Small intestine (tissue), 7 donors: ENCODE measurements around the gene RNF222. TPM values are rescaled to one million over a fixed set of nuclear protein-coding genes. Genes with fewer than 3 reads are reported as not detected.
A peak's percentile ranks its signal among the peaks of the same experiment; 100 is the strongest.

Experiments used
- DNase-seq, 2 donors: peaks; one replicate each; pipeline versions ENCODE4 v3.0.0 to v3.0.0-alpha.2; 2013
- FAIRE-seq: peaks from 2 replicates; lab custom pipeline; 2012; peaks lifted over from hg19 to GRCh38; lab: Jason Lieb, UNC
- H3K27ac ChIP-seq, 3 donors: one replicate each; pipeline ENCODE4 v1.5.1; 2013; ENCODE audit warnings: low read length in 2 of 3, mild to moderate bottlenecking in 2 of 3, control low read depth in 1 of 3, inconsistent platforms in 1 of 3, low read depth in 1 of 3, moderate library complexity in 1 of 3
- H3K27me3 ChIP-seq, 3 donors: one replicate each; pipeline ENCODE4 v1.6.1; 2013; ENCODE audit warnings: low read length in 3 of 3, inconsistent platforms in 1 of 3; ENCODE audit not compliant: control insufficient read depth in 3 of 3, insufficient read depth in 3 of 3
- H3K36me3 ChIP-seq, 3 donors: one replicate each; pipeline ENCODE4 v1.6.1; 2013; ENCODE audit warnings: low read length in 3 of 3, inconsistent platforms in 1 of 3, low read depth in 1 of 3, mild to moderate bottlenecking in 1 of 3, moderate library complexity in 1 of 3; ENCODE audit not compliant: control insufficient read depth in 3 of 3, insufficient read depth in 2 of 3
- H3K4me1 ChIP-seq, 3 donors: one replicate each; pipeline ENCODE4 v1.6.1; 2013; ENCODE audit warnings: low read length in 2 of 3, inconsistent platforms in 1 of 3, low read depth in 1 of 3, mild to moderate bottlenecking in 1 of 3, moderate library complexity in 1 of 3; ENCODE audit not compliant: control insufficient read depth in 3 of 3, insufficient read depth in 2 of 3
- H3K4me3 ChIP-seq, 3 donors: one replicate each; pipeline ENCODE4 v1.5.1; 2013; ENCODE audit warnings: low read length in 3 of 3, control low read depth in 1 of 3, inconsistent platforms in 1 of 3, low read depth in 1 of 3, mild to moderate bottlenecking in 1 of 3, moderate library complexity in 1 of 3
- H3K9me3 ChIP-seq, 2 donors: one replicate each; pipeline ENCODE4 v1.6.1; 2013; ENCODE audit warnings: low read depth in 1 of 2, low read length in 1 of 2; ENCODE audit not compliant: control insufficient read depth in 2 of 2, insufficient read depth in 1 of 2
- whole genome bisulfite sequencing, 3 donors: extraction: QIAGEN DNeasy Blood & Tissue Kit; methylation state at CpG; one replicate each; pipeline ENCODE4 v1.1.7; 2013; 5-methylcytosine and 5-hydroxymethylcytosine counted together
- polyA plus RNA-seq, 4 donors: library from polyadenylated mRNA; stranded (reverse) in 3 of 4; unstranded in 1 of 4; fragments of 200-250 nt in 3 of 4; fragments of 120-200 nt in 1 of 4; gene quantifications; one replicate each; pipeline versions ENCODE4 v1.2.1 to v1.2.3, GENCODE V29; 2013
- donor health status: healthy with polysubstance abuse.
- donor health status: control.
- donor health status: control.
- donor health status: Bipolar disorder and iron deficiency.
- donor health status: healthy.

Gene RNF222
- polyA plus RNA-seq, 4 donors = 0.10 TPM; not detected in 3

DNA sequence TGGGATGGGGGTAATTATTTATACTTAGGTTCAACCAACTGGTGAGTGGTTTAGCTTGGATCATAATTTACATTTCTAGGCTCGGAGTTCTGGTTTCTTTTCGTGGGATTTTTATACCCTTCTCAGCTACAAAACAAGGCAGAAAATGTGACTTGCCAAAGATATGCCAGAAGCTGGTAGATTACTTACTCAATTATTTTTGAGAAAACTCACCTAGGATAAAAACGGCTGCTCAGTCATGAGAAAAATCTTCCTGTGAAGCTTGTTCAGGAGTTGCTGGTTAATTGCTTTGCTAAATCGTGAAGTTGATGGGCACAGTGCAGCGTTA lies 39.2 kb upstream of the RNF222 start:
- Histone ChIP-seq H3K36me3 (peaks cover 0 to 10% (median 2%) of the 10 kb centered on the region in 3 donors), H3K27me3 (no peaks in the 10 kb centered on the region), H3K9me3 (no peaks in the 10 kb centered on the region), H3K27ac (peak overlapping the region; percentile 98 to 99 (median 99)), H3K4me1 (peaks cover 0 to 7% (median 2%) of the 10 kb centered on the region in 3 donors), H3K4me3 (peak overlapping the region; percentile 81 to 94 (median 86))
- peak in 1 of 2 donors; percentile 13 for DNase-seq
- no peak for FAIRE-seq
- 13 to 17% (median 13%) methylated on average over 5 of the region's 5 CpGs for WGBS, 3 donors

DNA sequence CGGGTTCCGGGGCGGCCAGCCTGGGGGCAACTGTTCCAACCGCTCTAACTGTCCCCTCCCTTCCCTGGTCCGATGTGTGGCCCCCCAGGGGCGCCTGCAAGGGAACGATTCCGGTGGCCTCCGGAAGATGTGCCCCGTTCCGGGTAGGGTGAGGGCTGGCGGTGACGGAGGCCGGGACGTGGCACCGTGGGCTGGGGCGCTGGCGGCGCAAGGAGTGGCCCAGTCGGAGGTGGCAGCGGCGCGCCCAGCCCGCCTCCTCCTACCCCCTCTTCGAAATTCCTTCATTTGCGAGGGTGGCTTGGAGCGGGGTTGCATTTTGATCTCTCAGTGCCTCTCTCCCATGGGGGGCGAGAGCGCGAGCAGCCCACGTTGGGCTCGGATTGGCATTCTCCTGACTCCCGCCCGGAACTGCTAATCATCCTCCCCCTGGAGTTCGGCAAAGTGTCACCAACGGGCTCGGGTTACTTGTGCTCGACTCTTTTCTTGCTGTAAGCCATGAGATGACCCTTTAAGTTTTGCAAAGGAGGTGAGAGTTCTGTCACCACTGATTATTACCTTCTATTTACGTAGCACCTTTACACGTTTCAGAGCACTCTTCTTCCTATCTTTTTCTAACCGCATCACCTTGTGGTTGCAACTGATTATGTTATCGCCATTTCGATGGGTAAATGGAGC lies 38.7 kb upstream of the RNF222 start:
- Histone ChIP-seq H3K36me3 (peaks cover 0 to 10% (median 2%) of the 10 kb centered on the region in 3 donors), H3K4me3 (peak overlapping the region; percentile 81 to 94 (median 86)), H3K27ac (peak overlapping the region; percentile 98 to 99 (median 99)), H3K27me3 (no peaks in the 10 kb centered on the region), H3K9me3 (no peaks in the 10 kb centered on the region), H3K4me1 (peaks cover 0 to 4% (median 2%) of the 10 kb centered on the region in 3 donors)
- DNase-seq = peak; percentile 65 to 90
- 0 to 1% (median 0%) methylated on average over 32 to 43 of the region's 43 CpGs for WGBS, 3 donors
- FAIRE-seq = no peak

- no peaks in the 10 kb centered on the region for H3K9me3 ChIP-seq
- 3% methylated on average over 52 to 68 of the region's 68 CpGs for WGBS, 3 donors
- H3K36me3 ChIP-seq = peaks cover 0 to 10% (median 2%) of the 10 kb centered on the region in 3 donors
- DNase-seq = peak; percentile 98 to 99
- H3K27me3 ChIP-seq = no peaks in the 10 kb centered on the region
- peak within 1 kb of the TSS; percentile 98 to 99 (median 99) for H3K27ac ChIP-seq
- FAIRE-seq = no peak
- peaks cover 0 to 4% (median 2%) of the 10 kb centered on the region in 3 donors for H3K4me1 ChIP-seq
- peak within 1 kb of the TSS; percentile 81 to 94 (median 86) for H3K4me3 ChIP-seq
These were observed 37.9 kb upstream of the RNF222 start, which contains the start of gene NDEL1 for GRCh38 chr17:8435245-8436168. Gene NDEL1 (plus strand): TSS chr17:8435884. CDS start chr17:8444272, 8,388 bp downstream.

DNA sequence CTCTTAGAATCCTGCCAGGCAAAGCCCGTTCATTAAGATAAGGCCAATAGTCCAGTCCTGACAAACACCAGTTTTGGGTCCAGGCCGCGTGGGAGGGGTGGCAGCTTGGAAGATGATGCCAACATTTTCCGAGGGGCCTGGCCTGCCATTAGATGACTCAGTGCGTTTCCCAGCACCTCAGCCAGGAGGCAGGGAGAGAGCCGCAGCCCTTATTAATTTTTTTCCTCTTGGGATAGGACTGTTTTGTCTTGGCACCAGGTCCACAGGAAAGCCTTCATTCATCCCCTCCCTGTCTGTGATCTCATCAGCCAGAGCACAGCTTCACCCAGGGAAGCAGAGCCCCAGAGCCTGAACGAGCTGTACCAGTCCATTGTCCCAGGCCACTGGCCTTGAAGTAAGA lies 33.3 kb upstream of the RNF222 start:
- no peaks in the 10 kb centered on the region for H3K4me1 ChIP-seq
- no peaks in the 10 kb centered on the region for H3K27me3 ChIP-seq
- H3K4me3 ChIP-seq = no peak overlapping the region
- no peaks in the 10 kb centered on the region for H3K36me3 ChIP-seq
- no peak overlapping the region for H3K27ac ChIP-seq
- WGBS, 3 donors = 47 to 66% (median 58%) methylated on average over 7 of the region's 7 CpGs
- FAIRE-seq = no peak
- H3K9me3 ChIP-seq = no peaks in the 10 kb centered on the region
- no peak for DNase-seq

DNA sequence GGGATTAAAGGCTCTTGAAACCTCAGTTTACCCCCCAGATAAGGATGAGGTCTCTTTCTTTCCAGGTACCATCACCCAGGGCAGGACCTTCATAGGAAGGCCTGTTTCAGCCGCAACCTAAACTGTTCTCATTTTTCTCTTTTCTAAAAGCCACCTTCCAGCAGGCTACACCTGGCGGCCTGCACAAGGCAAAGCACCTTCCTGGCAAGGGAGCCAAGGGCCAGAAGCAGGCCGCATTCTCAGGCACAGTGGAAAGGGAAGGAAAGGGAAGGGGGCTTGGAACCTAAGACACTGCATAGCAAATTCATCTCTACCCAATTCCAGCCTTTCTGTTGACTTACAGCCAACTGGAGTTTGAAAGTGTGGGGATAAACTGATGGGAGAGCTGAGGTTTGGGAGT lies 29.2 kb upstream of the RNF222 start:
- Histone ChIP-seq H3K36me3 (no peaks in the 10 kb centered on the region), H3K27ac (no peak overlapping the region), H3K4me3 (no peak overlapping the region), H3K27me3 (no peaks in the 10 kb centered on the region), H3K9me3 (no peaks in the 10 kb centered on the region), H3K4me1 (peaks cover 2 to 4% (median 2%) of the 10 kb centered on the region in 3 donors)
- FAIRE-seq (no peak), DNase-seq (no peak)
- 89 to 94% (median 93%) methylated on average over 3 of the region's 3 CpGs for WGBS, 3 donors

DNA sequence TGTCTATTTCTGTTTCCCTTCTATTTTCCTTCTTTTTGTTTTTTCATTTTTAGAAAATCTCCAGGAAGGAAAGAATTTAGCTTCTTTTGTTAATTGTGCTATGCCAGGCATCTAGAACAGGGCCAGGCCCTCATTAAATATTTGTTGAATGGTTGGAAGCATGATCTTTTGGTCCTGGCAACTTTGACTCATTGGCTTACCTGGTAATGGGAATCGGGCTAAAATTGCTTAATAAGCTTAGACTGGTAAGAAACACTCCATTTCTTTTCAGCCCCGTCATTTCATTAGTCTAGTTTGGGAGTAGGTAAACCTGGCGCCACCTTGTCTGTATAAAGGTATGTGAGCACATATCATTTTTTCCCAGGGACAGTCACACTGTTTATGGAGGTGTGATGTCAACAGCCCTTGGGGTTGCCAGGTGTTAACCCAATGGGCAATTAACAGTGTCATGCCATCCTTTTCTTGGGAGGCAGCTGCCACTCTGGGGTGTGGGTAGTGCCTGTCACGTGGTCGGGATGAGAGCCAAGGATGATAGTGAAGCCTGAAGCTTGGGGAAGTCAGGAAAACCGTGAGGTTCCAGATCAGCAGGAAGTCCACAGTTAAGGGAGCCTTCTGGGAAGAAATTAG lies 28.6 kb upstream of the RNF222 start:
- no peaks in the 10 kb centered on the region for H3K9me3 ChIP-seq
- H3K4me1 ChIP-seq = peaks cover 2 to 4% (median 4%) of the 10 kb centered on the region in 3 donors
- H3K4me3 ChIP-seq = no peak overlapping the region
- DNase-seq (peak in 1 of 2 donors; percentile 87), FAIRE-seq (no peak)
- H3K36me3 ChIP-seq = no peaks in the 10 kb centered on the region
- H3K27me3 ChIP-seq = no peaks in the 10 kb centered on the region
- 18 to 63% (median 39%) methylated on average over 6 of the region's 6 CpGs for WGBS, 3 donors
- H3K27ac ChIP-seq = no peak overlapping the region

- Histone ChIP-seq H3K27me3 (peaks cover 0 to 5% (median 0%) of the 10 kb centered on the region in 3 donors), H3K9me3 (no peaks in the 10 kb centered on the region), H3K4me1 (peaks cover 8 to 11% (median 10%) of the 10 kb centered on the region in 3 donors), H3K27ac (no peak overlapping the region), H3K4me3 (no peak overlapping the region), H3K36me3 (no peaks in the 10 kb centered on the region)
- DNase-seq = peak in 1 of 2 donors; percentile 33
- WGBS, 3 donors = 39 to 57% (median 53%) methylated on average over 3 of the region's 3 CpGs
- no peak for FAIRE-seq
These were observed 23.9 kb upstream of the RNF222 start for GRCh38 chr17:8421571-8421970.
